GM12874 (cell line): ENCODE data around the gene GRWD1.

Experiments
- TF ChIP-seq, protein P1 (sequence below): IDR thresholded peaks from 2 replicates; pipeline ENCODE4 v1.5.1; 2011; ENCODE audit warnings: low read depth, mild to moderate bottlenecking, control low read depth, low read length, moderate library complexity; ENCODE audit not compliant: insufficient read depth

Gene GRWD1

GRCh38 chr19:48465215-48465614, 19.4 kb downstream of the GRWD1 start:
- TF ChIP-seq, protein P1, sequence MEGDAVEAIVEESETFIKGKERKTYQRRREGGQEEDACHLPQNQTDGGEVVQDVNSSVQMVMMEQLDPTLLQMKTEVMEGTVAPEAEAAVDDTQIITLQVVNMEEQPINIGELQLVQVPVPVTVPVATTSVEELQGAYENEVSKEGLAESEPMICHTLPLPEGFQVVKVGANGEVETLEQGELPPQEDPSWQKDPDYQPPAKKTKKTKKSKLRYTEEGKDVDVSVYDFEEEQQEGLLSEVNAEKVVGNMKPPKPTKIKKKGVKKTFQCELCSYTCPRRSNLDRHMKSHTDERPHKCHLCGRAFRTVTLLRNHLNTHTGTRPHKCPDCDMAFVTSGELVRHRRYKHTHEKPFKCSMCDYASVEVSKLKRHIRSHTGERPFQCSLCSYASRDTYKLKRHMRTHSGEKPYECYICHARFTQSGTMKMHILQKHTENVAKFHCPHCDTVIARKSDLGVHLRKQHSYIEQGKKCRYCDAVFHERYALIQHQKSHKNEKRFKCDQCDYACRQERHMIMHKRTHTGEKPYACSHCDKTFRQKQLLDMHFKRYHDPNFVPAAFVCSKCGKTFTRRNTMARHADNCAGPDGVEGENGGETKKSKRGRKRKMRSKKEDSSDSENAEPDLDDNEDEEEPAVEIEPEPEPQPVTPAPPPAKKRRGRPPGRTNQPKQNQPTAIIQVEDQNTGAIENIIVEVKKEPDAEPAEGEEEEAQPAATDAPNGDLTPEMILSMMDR, result no peak

DNA sequence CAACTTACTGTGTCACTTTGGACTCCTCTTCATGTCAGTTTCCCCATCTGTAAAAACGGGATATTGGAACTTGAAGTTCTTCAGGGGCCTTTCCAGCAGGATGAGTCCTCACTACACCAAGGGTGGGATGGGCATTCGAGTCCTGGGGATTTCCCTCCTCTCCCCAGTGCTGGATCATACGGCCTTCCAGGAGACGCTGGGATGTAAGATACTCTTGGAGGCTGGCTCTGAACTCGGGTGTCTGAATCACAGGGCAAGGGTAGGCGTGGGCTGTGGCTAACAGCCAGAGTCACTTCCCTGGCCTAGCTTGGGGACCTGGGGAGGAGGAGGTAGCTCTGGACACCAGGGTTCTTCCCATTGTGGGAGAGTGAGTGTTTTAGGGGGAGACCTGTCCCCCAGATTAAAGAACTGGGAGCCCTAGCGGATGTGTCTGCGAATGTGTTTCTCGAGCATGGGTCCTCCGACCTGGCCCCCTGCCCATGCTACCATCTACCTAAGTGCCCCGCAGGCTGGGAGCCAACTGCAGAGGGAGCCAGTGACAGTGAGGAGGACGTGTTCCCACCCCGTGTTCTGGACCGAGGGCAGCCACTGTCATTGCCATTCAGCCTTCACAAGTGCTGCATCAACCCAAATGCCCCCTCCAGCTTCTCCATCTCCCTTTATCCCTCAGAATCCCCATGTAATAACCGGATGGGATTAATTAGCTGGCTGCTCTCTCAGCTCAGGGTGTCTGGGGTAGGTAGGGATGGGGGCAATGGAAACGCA, 21.0 kb downstream of the GRWD1 start:
- TF ChIP-seq, protein P1, result no peak

DNA sequence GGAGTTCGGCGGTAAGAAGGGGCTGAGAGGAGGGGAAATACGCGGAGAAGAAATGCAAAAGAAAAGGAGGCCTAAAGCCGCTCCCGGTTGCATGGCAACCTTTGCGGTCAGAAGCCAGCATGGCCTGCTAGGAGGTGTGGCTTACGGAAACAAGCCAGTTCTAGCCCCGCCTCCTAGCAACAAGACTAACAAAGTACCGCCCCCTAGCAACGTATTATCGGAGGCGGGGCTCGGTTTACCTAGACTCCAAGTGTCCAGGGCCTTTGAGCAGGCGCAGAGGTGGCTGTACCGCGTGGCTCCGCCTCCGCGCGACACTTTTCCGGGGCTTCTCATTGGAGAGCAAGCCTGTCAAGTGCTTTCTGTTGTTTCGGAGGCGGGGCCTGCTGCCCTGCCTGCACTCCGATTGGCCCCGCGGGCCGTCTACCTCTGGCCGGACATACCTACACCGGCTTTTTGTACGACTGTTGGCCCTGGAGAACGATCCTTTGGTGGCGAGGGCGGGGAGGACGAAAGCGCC, 23.0 kb downstream of the GRWD1 start:
- TF ChIP-seq, protein P1, result no peak

GRCh38 chr19:48469289-48469881, 23.6 kb downstream of the GRWD1 start, which contains the start of gene CYTH2:
Gene CYTH2 (plus strand): TSS chr19:48469369. CDS start chr19:48469508, 139 bp downstream.
- TF ChIP-seq, protein P1, result no peak

DNA sequence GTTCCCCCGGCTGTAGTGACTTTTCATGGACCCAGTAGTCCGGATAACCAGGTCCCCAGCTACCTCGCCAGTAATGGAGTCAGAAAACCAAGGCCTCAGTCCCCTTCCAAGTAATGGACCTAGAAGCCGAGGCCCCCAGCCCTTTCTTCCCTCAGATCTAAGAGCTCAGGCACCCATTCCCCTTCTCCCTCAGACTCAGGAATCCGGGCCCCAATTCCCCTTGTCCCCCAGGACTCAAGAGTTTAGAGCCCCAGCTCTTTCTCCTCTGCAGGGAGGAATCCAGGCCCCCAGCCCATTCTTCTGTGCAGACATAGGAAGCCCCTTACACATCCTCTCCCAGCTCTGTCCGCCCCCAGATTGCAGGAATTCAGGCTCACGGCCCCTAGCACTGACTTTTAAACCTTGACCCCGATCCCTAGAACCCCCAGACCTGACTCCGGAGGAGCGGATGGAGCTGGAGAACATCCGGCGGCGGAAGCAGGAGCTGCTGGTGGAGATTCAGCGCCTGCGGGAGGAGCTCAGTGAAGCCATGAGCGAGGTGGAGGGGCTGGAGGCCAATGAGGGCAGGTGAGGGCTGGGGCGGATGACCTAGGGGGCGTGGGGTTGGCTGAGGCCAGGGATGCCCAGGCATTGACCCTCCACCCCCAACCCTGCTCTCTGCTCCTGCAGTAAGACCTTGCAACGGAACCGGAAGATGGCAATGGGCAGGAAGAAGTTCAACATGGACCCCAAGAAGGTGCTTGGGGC, 24.3 kb downstream of the GRWD1 start:
- TF ChIP-seq, protein P1, result no peak

DNA sequence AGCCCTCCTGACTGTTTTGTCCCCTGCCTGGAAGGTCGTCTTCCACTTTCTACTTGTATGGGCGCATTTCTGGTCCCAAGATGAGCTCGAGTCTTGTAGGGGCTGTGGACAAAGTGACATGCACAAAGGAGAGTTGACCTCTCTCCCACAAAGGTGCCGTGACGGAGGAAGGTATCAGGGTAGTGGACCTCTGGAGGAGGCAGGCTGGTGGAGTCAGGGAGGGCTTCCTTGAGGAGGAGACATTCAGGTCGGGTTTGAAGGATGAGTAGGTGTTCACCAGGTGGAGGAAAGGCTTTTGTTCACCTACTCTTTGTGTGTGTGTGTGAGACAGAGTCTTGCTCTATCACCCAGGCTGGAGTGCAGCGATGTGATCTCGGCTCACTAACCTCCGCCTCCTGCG, 25.1 kb downstream of the GRWD1 start:
- TF ChIP-seq, protein P1, result no peak

DNA sequence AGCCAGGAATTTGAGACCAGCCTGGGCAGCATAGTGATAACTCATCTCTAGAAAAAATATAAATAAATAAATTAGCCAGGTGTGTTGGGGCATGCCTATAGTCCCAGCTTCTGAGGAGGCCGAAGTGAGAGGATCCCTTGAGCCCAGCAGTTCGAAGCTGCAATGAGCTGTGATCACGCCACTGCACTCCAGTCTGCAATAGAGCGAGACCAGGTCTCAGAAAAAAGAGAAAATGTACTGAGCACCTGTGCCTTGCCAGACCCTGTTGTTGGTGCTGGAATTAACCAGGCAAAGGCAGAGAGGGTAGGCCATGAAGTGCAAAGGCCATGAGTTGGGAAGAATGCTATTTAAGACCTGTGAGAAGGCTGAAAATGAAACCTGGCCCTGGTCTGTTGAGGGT, 26.1 kb downstream of the GRWD1 start:
- TF ChIP-seq, protein P1, result no peak
